ENCODE data around the gene ABCC4.

The ABCC4 gene

DNA sequence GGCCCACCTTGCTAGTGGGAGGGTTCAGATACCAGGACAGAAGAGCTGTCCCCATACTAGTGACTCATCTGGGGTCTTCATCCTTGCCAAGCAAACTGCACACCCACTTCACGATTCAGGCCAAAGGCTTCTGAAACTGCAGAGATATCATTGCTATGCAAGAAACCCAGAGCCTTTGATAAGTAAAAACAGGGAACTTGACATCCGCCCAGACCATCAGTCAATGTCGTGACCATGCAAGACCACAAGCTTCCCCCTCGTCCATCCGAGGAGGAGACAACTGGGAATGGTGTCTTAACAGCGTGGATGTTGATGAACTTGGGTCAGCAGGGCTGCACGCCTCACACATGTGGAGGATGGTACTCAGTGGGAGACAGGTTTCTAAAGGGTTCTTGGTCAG, 58.0 kb downstream of the ABCC4 start (continued):
- TF ChIP-seq ZNF394 (tag by site-specific recombination; IDR thresholded peaks at IDR 0.05; ENCODE audit: borderline replicate concordance) (no peak), ZNF292 (tag by site-specific recombination; IDR thresholded peaks at IDR 0.05; ENCODE audit: borderline replicate concordance, low read depth) (no peak), ZSCAN16 (tag by site-specific recombination; IDR thresholded peaks at IDR 0.05) (no peak), RBAK (tag by site-specific recombination; IDR thresholded peaks at IDR 0.05) (no peak), ZNF747 (tag by site-specific recombination; IDR thresholded peaks at IDR 0.05) (no peak)
- TF ChIP-seq, protein P1, sequence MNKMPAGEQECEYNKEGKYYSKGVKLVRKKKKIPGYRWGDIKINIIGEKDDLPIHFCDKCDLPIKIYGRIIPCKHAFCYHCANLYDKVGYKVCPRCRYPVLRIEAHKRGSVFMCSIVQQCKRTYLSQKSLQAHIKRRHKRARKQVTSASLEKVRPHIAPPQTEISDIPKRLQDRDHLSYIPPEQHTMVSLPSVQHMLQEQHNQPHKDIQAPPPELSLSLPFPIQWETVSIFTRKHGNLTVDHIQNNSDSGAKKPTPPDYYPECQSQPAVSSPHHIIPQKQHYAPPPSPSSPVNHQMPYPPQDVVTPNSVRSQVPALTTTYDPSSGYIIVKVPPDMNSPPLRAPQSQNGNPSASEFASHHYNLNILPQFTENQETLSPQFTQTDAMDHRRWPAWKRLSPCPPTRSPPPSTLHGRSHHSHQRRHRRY (tag by site-specific recombination; IDR thresholded peaks at IDR 0.05) = no peak

DNA sequence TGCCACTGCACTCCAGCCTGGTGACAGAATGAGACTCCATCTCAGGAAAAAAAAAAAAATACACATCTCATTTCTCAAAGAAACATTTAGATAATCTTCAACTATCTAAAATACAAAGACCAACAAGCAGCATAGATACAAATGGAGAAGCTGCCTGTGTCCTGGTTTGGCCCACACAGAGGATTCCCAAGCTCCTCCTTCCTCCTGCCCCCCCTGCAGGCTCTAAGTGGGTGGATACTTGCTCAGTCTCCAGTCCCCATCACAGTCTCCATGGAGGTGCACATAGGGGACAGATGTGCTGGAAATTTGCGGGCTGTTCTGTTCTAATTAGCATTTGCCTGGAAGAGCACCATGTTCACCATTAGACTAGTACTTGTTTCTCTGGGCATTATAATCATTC, 59.9 kb downstream of the ABCC4 start:
- Histone ChIP-seq H3K4me3 (ENCODE audit: low read depth, low read length) (no peak overlapping the region), H3K36me3 (ENCODE audit: control insufficient read depth in 2 of 2, insufficient read depth in 1 of 2, low read length in 2 of 2) (peaks cover 0 to 5% of the 10 kb centered on the region in 2 experiments; a peak in 1 of 3 replicates), H3K9me3 (ENCODE audit: control insufficient read depth, insufficient read depth, low read depth, low read length) (no peaks in the 10 kb centered on the region), H3K27ac (ENCODE audit: extremely low read depth, low read depth, low read length) (no peak overlapping the region), H3K4me1 (ENCODE audit: control insufficient read depth, insufficient read depth, low read length) (no peaks in the 10 kb centered on the region)
- TF ChIP-seq ZNF654 (tag by site-specific recombination; IDR thresholded peaks at IDR 0.05; ENCODE audit: low read depth) (no peak), IKZF3 (tag by site-specific recombination; IDR thresholded peaks at IDR 0.05) (no peak)
- POLR2A ChIA-PET = no interaction called here
- CTCF ChIA-PET = interaction anchor here (0.5 to 0.6 kb wide), 2 partner anchors 17 to 166 kb away, joined by 3 read pairs; no protein-coding TSS in a partner anchor

GRCh38 chr13:95239283-95239682, 62.0 kb downstream of the ABCC4 start:
- Histone ChIP-seq H3K4me1 (ENCODE audit: control insufficient read depth, insufficient read depth, low read length) (no peaks in the 10 kb centered on the region), H3K27ac (ENCODE audit: extremely low read depth, low read depth, low read length) (no peak overlapping the region), H3K36me3 (ENCODE audit: control insufficient read depth in 2 of 2, insufficient read depth in 1 of 2, low read length in 2 of 2) (no peaks in the 10 kb centered on the region), H3K4me3 (ENCODE audit: low read depth, low read length) (no peak overlapping the region), H3K9me3 (ENCODE audit: control insufficient read depth, insufficient read depth, low read depth, low read length) (no peaks in the 10 kb centered on the region)
- POLR2A ChIA-PET = no interaction called here
- CTCF ChIA-PET = interaction anchor here (0.5 to 0.8 kb wide), 5 partner anchors 25 to 163 kb away, joined by 3 to 4 read pairs (median 3); no protein-coding TSS in a partner anchor
- TF ChIP-seq ZNF404 (tag by site-specific recombination; IDR thresholded peaks at IDR 0.05) = no peak
- no peak for TF ChIP-seq HOXD13 (CRISPR knock-in tag; IDR thresholded peaks at IDR 0.05; ENCODE audit: borderline replicate concordance)
- no peak for TF ChIP-seq GFI1B (tag by site-specific recombination; IDR thresholded peaks at IDR 0.05)
- TF ChIP-seq, protein P2, sequence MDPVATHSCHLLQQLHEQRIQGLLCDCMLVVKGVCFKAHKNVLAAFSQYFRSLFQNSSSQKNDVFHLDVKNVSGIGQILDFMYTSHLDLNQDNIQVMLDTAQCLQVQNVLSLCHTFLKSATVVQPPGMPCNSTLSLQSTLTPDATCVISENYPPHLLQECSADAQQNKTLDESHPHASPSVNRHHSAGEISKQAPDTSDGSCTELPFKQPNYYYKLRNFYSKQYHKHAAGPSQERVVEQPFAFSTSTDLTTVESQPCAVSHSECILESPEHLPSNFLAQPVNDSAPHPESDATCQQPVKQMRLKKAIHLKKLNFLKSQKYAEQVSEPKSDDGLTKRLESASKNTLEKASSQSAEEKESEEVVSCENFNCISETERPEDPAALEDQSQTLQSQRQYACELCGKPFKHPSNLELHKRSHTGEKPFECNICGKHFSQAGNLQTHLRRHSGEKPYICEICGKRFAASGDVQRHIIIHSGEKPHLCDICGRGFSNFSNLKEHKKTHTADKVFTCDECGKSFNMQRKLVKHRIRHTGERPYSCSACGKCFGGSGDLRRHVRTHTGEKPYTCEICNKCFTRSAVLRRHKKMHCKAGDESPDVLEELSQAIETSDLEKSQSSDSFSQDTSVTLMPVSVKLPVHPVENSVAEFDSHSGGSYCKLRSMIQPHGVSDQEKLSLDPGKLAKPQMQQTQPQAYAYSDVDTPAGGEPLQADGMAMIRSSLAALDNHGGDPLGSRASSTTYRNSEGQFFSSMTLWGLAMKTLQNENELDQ (tag by site-specific recombination; IDR thresholded peaks at IDR 0.05; ENCODE audit: low read depth) = no peak

DNA sequence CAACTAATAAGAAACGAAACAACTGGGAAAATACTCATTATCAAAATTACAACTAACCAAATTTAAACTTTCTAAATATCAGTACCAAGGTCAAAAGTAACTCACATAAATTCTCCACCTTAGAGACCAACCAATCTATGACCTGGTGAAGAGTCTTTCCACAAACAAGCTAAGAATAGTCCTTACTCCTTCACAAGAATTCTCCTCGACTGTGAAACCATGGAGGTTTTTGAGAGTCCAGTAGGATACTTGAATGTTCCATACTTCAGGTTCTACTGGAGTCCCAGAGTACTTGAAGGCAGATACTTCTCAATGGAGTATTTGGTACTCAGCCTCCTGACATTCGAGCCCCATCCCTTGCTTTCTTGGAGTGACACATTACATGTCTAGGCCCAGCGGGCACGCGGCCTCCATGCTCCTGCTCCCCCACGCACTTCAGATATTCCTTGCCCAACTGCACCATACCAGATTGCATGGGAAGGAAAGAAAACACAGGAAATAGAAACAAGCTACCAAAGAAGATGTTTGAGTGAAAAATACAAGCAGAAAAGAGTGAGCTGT, 63.9 kb downstream of the ABCC4 start:
- ChIA-PET CTCF (no interaction called here), POLR2A (no interaction called here)
- no peaks in the 10 kb centered on the region for H3K4me1 ChIP-seq (ENCODE audit: control insufficient read depth, insufficient read depth, low read length)
- no peaks in the 10 kb centered on the region for H3K9me3 ChIP-seq (ENCODE audit: control insufficient read depth, insufficient read depth, low read depth, low read length)
- TF ChIP-seq, protein P3, sequence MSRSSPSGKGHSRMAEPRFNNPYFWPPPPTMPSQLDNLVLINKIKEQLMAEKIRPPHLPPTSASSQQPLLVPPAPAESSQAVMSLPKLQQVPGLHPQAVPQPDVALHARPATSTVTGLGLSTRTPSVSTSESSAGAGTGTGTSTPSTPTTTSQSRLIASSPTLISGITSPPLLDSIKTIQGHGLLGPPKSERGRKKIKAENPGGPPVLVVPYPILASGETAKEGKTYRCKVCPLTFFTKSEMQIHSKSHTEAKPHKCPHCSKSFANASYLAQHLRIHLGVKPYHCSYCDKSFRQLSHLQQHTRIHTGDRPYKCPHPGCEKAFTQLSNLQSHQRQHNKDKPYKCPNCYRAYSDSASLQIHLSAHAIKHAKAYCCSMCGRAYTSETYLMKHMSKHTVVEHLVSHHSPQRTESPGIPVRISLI (tag by site-specific recombination; IDR thresholded peaks at IDR 0.05) = no peak
- TF ChIP-seq, protein P4, sequence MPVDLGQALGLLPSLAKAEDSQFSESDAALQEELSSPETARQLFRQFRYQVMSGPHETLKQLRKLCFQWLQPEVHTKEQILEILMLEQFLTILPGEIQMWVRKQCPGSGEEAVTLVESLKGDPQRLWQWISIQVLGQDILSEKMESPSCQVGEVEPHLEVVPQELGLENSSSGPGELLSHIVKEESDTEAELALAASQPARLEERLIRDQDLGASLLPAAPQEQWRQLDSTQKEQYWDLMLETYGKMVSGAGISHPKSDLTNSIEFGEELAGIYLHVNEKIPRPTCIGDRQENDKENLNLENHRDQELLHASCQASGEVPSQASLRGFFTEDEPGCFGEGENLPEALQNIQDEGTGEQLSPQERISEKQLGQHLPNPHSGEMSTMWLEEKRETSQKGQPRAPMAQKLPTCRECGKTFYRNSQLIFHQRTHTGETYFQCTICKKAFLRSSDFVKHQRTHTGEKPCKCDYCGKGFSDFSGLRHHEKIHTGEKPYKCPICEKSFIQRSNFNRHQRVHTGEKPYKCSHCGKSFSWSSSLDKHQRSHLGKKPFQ (tag by site-specific recombination; IDR thresholded peaks at IDR 0.05) = no peak
- no peak for TF ChIP-seq ZBTB20 (tag by site-specific recombination; IDR thresholded peaks at IDR 0.05)
- TF ChIP-seq WT1 (tag by site-specific recombination; IDR thresholded peaks at IDR 0.05) = no peak
- H3K4me3 ChIP-seq (ENCODE audit: low read depth, low read length) = no peak overlapping the region
- no peak overlapping the region for H3K27ac ChIP-seq (ENCODE audit: extremely low read depth, low read depth, low read length)
- no peaks in the 10 kb centered on the region for H3K36me3 ChIP-seq (ENCODE audit: control insufficient read depth in 2 of 2, insufficient read depth in 1 of 2, low read length in 2 of 2)
